ENCODE data around the gene TCP11L2.

TCP11L2 gene

GRCh38 chr12:106307181-106307580, 4.6 kb downstream of the TCP11L2 start:
- Histone ChIP-seq H3K4me3 (ENCODE audit: low read depth, low read length) (no peak overlapping the region), H3K36me3 (ENCODE audit: control insufficient read depth in 2 of 2, insufficient read depth in 1 of 2, low read length in 2 of 2) (no peaks in the 10 kb centered on the region), H3K27ac (ENCODE audit: extremely low read depth, low read depth, low read length) (no peak overlapping the region), H3K4me1 (ENCODE audit: control insufficient read depth, insufficient read depth, low read length) (no peaks in the 10 kb centered on the region), H3K9me3 (ENCODE audit: control insufficient read depth, insufficient read depth, low read depth, low read length) (no peaks in the 10 kb centered on the region)
- TF ChIP-seq GLI2 (tag by site-specific recombination; IDR thresholded peaks at IDR 0.05; ENCODE audit: borderline replicate concordance, low read depth) (no peak), ZSCAN16 (tag by site-specific recombination; IDR thresholded peaks at IDR 0.05) (no peak), ZNF792 (tag by site-specific recombination; IDR thresholded peaks at IDR 0.05) (no peak), ZNF157 (tag by site-specific recombination; IDR thresholded peaks at IDR 0.05) (no peak), ZNF670 (tag by site-specific recombination; IDR thresholded peaks at IDR 0.05; ENCODE audit: low read depth) (no peak), FEZF1 (tag by site-specific recombination; IDR thresholded peaks at IDR 0.05) (no peak), ZNF266 (tag by site-specific recombination; IDR thresholded peaks at IDR 0.05; ENCODE audit: low read depth) (no peak), ZNF488 (tag by site-specific recombination; IDR thresholded peaks at IDR 0.05) (no peak), WT1 (tag by site-specific recombination; IDR thresholded peaks at IDR 0.05) (no peak), ZBTB48 (tag by site-specific recombination; IDR thresholded peaks at IDR 0.05) (no peak), PRDM6 (tag by site-specific recombination; IDR thresholded peaks at IDR 0.05) (no peak), ZBTB1 (tag by site-specific recombination; IDR thresholded peaks at IDR 0.05) (no peak), ZNF37A (tag by site-specific recombination; IDR thresholded peaks at IDR 0.05) (no peak), ZNF791 (tag by site-specific recombination; IDR thresholded peaks at IDR 0.05) (no peak), ZNF704 (tag by site-specific recombination; IDR thresholded peaks at IDR 0.05) (no peak), ZNF341 (tag by site-specific recombination; IDR thresholded peaks at IDR 0.05; ENCODE audit: low read depth) (no peak), ZBTB17 (tag by site-specific recombination; IDR thresholded peaks at IDR 0.05) (no peak)
- ChIA-PET POLR2A (no interaction called here), CTCF (no interaction called here)

- H3K4me3 ChIP-seq (ENCODE audit: low read depth, low read length) = no peak overlapping the region
- ChIA-PET POLR2A (no interaction called here), CTCF (no interaction called here)
- TF ChIP-seq ZNF837 (tag by site-specific recombination; IDR thresholded peaks at IDR 0.05) (no peak), ZNF148 (tag by site-specific recombination; IDR thresholded peaks at IDR 0.05; ENCODE audit: borderline replicate concordance) (no peak), ZNF146 (tag by site-specific recombination; IDR thresholded peaks at IDR 0.05) (no peak), ZBTB10 (tag by site-specific recombination; IDR thresholded peaks at IDR 0.05) (no peak), ZNF645 (tag by site-specific recombination; IDR thresholded peaks at IDR 0.05) (no peak), ZFP41 (tag by site-specific recombination; IDR thresholded peaks at IDR 0.05; ENCODE audit: borderline replicate concordance) (no peak), ZNF311 (tag by site-specific recombination; IDR thresholded peaks at IDR 0.05; ENCODE audit: borderline replicate concordance) (no peak), RBAK (tag by site-specific recombination; IDR thresholded peaks at IDR 0.05) (no peak), KLF16 (tag by site-specific recombination; IDR thresholded peaks at IDR 0.05) (no peak)
Measured at GRCh38 chr12:106308121-106308520, 5.6 kb downstream of the TCP11L2 start.

More at GRCh38 chr12:106308121-106308520, 5.6 kb downstream of the TCP11L2 start:
- no peak overlapping the region for H3K27ac ChIP-seq (ENCODE audit: extremely low read depth, low read depth, low read length)
- H3K4me1 ChIP-seq (ENCODE audit: control insufficient read depth, insufficient read depth, low read length) = no peaks in the 10 kb centered on the region
- H3K9me3 ChIP-seq (ENCODE audit: control insufficient read depth, insufficient read depth, low read depth, low read length) = no peaks in the 10 kb centered on the region
- H3K36me3 ChIP-seq (ENCODE audit: control insufficient read depth in 2 of 2, insufficient read depth in 1 of 2, low read length in 2 of 2) = no peaks in the 10 kb centered on the region
